ENCODE data around the gene SIDT2.

SIDT2 gene

GRCh38 chr11:117230286-117230961 is 51.9 kb downstream of the SIDT2 start:
- DNase-seq (ENCODE audit: low read depth, low spot score) = peak; percentile 60

DNA sequence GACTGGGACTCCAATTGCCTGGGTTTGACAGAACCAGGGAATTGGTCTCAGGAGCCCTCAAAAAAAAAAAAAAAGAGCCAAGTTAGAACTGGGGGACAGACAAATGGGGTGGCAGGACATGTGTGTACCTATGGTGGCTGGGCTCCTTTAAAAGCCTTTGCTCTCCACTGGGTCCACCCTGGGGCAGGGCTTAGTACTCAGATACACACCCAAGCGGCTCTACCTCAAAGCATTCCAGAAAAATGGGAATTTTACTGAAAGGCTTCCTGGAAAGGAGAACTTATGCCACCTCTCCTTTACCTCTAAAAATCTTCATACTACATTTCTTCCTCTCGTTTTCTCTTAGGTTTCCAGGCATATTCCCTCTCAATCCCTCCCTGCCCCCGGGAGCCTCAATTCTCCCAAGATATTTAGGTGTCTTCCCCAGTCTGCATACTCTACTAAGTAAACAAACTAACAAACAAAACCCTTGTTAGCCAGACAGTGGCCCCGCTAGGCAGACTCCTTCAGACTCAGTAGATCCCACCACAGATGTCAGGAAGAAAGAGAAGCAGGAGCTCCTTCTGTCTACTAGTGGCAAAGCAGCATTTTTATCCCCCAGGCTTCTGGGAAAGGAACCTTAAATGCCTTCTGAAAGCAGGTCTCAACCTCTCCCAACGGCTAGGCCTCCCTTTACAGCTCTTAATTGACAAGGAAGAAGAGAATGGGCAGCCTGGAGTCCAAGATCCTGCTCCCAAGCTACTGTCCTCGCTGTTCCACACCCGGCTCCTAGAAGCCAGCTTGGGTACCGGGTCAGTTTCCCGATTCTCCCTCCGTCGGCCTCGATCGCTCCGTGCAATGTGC is 52.7 kb downstream of the SIDT2 start:
- H3K4me3 ChIP-seq (ENCODE audit: low read length) = peak overlapping the region; percentile 96
- no peak for DNase-seq (ENCODE audit: low read depth, low spot score)

More at GRCh38 chr11:117230286-117230961, 51.9 kb downstream of the SIDT2 start:
- peak overlapping the region; percentile 96 for H3K4me3 ChIP-seq (ENCODE audit: low read length)

GRCh38 chr11:117231842-117232091 is 53.2 kb downstream of the SIDT2 start, which contains the start of gene PCSK7:
PCSK7 (minus strand) TSS chr11:117232073; CDS start chr11:117229844, 2,229 bp downstream.
- DNase-seq (ENCODE audit: low read depth, low spot score) = no peak
- peak within 1 kb of the TSS; percentile 96 for H3K4me3 ChIP-seq (ENCODE audit: low read length)

GRCh38 chr11:117232092-117232878 is 53.7 kb downstream of the SIDT2 start, which contains the start of gene RNF214:
RNF214 (plus strand) TSS chr11:117232671; CDS start chr11:117234273, 1,602 bp downstream.
- DNase-seq (ENCODE audit: low read depth, low spot score) = peak; percentile 62
- H3K4me3 ChIP-seq (ENCODE audit: low read length) = peak within 1 kb of the TSS; percentile 96

- peak overlapping the region; percentile 65 for H3K4me3 ChIP-seq (ENCODE audit: low read length)
- no peak for DNase-seq (ENCODE audit: low read depth, low spot score)
Observed at GRCh38 chr11:117232911-117233409, 54.4 kb downstream of the SIDT2 start.

DNA sequence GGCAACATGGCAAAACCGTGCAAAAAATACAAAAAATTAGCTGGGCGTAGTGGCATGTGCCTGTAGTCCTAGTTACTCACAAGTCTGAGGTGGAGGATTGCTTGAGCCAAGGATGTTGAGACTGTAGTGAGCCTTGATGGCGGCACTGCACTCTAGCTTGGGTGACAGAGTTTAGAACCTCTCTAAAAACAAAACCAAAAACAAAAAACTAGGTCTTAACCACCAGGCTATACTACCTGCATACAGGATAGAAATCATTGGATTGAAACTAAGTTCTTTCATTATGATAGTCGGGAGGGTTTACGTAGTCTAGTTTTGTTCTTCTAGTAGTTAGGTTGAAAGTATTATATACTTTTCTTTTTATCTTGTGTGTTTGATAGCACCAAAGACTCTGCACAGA is 59.7 kb downstream of the SIDT2 start:
- H3K4me3 ChIP-seq (ENCODE audit: low read length) = no peak overlapping the region
- DNase-seq (ENCODE audit: low read depth, low spot score) = no peak

DNA sequence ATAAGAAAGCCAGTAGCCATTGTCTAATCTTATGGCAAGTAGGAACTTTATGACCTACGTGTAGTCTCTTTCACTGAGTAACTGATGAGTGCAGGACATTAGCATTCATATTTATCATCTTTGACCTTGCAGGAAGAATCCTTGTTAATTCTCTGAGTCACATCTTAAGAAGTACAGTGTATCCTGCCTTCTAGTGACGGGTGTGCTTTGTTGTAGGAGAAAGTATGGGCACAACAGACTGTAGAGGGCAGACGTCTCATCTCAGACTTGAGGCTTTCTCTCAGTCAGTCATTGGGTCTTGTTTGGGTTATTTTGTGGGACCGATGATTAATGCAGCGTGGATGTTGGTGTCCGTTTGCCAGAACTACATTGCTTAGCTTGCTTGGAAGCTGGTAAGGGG is 60.8 kb downstream of the SIDT2 start:
- H3K4me3 ChIP-seq (ENCODE audit: low read length) = no peak overlapping the region
- no peak for DNase-seq (ENCODE audit: low read depth, low spot score)
